ENCODE results near the gene RANBP17. TPM values are rescaled to one million over a fixed set of nuclear protein-coding genes. Genes with fewer than 3 reads are reported as not detected.

Gene RANBP17
- total RNA-seq, 2 experiments from 2014 or later = not detected

DNA sequence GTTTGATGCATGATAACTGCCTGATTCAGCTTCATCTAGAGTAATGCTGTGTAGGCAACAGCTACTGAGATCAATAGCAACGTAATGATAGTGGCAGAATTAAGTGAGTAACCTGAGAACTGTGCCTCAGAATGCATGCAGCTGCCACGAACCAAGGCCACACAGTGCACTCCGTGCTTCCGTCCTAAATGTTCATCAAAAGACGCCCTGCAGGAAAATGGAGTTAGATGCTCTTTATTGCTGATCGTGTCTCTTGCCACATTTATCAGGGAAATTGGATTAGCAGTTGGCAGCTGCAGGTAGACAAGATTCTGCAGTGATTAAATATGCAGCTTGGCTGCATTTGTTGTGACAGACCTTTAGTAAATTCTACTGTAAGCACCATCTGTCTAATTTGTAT, 339.5 kb downstream of the RANBP17 start:
- no peaks in the 10 kb centered on the region for H3K4me1 ChIP-seq (ENCODE audit: insufficient read depth, low read length)
- ChIA-PET CTCF (no interaction called here), POLR2A (interaction anchor here (0.7 kb wide), 1 partner anchor 257 kb away, joined by 4 read pairs; no protein-coding TSS in a partner anchor)
- no peaks in the 10 kb centered on the region for H3K36me3 Mint-ChIP-seq (ENCODE audit: low read depth)
- no peak for DNase-seq
- H3K9me3 Mint-ChIP-seq = no peaks in the 10 kb centered on the region
- no peak overlapping the region for H3K4me3 Mint-ChIP-seq
- H3K36me3 ChIP-seq (ENCODE audit: insufficient read depth, low read length) = no peaks in the 10 kb centered on the region
- TF ChIP-seq, protein P1, sequence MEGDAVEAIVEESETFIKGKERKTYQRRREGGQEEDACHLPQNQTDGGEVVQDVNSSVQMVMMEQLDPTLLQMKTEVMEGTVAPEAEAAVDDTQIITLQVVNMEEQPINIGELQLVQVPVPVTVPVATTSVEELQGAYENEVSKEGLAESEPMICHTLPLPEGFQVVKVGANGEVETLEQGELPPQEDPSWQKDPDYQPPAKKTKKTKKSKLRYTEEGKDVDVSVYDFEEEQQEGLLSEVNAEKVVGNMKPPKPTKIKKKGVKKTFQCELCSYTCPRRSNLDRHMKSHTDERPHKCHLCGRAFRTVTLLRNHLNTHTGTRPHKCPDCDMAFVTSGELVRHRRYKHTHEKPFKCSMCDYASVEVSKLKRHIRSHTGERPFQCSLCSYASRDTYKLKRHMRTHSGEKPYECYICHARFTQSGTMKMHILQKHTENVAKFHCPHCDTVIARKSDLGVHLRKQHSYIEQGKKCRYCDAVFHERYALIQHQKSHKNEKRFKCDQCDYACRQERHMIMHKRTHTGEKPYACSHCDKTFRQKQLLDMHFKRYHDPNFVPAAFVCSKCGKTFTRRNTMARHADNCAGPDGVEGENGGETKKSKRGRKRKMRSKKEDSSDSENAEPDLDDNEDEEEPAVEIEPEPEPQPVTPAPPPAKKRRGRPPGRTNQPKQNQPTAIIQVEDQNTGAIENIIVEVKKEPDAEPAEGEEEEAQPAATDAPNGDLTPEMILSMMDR (IDR thresholded peaks at IDR 0.05) = no peak
- no peaks in the 10 kb centered on the region for H3K4me1 Mint-ChIP-seq (ENCODE audit: low read depth)
- no peak overlapping the region for H3K27ac Mint-ChIP-seq
- H3K27me3 ChIP-seq (ENCODE audit: control insufficient read depth in 1 of 2, insufficient read depth in 2 of 2, low read length in 2 of 2) = no peaks in the 10 kb centered on the region
- H3K27me3 Mint-ChIP-seq = peaks cover 27% of the 10 kb centered on the region
- no peaks in the 10 kb centered on the region for H3K9me3 ChIP-seq (ENCODE audit: control insufficient read depth in 1 of 2, insufficient read depth in 1 of 2, low read length in 2 of 2)
- no peak for ATAC-seq (ENCODE audit: poor library complexity)
- H3K4me3 ChIP-seq (ENCODE audit: low read length) = no peak overlapping the region
- intact Hi-C loops (cut with DNase I, micrococcal nuclease) = loop anchor here in 1 of 2 experiments (10.0 kb wide), 1 partner anchor 133 kb away; no protein-coding TSS in a partner anchor
- no peak overlapping the region for H3K27ac ChIP-seq (ENCODE audit: low read depth in 1 of 2, low read length in 2 of 2)

DNA sequence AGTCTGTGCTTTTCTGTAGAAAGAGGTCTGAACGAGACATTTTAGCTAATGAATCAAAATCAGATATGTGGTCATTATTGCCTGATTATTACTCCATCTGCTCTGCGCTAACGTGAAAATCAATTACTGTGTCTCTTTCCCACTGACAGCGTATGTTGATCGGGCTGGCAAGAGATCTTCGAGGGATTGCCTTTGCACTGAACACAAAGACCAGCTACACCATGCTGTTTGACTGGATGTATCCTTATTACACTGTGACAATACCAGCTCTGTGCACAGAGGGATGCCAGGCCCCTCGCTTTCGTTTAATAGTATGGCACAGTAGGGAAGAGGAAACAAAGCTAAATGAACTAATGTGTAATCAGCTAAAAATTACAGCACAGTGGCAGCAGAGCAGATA, 343.6 kb downstream of the RANBP17 start:
- no peak for DNase-seq
- Histone ChIP-seq H3K27ac (ENCODE audit: low read depth in 1 of 2, low read length in 2 of 2) (no peak overlapping the region), H3K9me3 (ENCODE audit: control insufficient read depth in 1 of 2, insufficient read depth in 1 of 2, low read length in 2 of 2) (no peaks in the 10 kb centered on the region), H3K36me3 (ENCODE audit: insufficient read depth, low read length) (no peaks in the 10 kb centered on the region), H3K4me3 (ENCODE audit: low read length) (no peak overlapping the region), H3K4me1 (ENCODE audit: insufficient read depth, low read length) (no peaks in the 10 kb centered on the region), H3K27me3 (ENCODE audit: control insufficient read depth in 1 of 2, insufficient read depth in 2 of 2, low read length in 2 of 2) (no peaks in the 10 kb centered on the region)
- Mint-ChIP-seq H3K27ac (no peak overlapping the region), H3K27me3 (peaks cover 19% of the 10 kb centered on the region), H3K9me3 (no peaks in the 10 kb centered on the region), H3K4me3 (no peak overlapping the region), H3K4me1 (ENCODE audit: low read depth) (no peaks in the 10 kb centered on the region), H3K36me3 (ENCODE audit: low read depth) (no peaks in the 10 kb centered on the region)
- ChIA-PET POLR2A (no interaction called here), CTCF (no interaction called here)
- no peak for ATAC-seq (ENCODE audit: poor library complexity)
- TF ChIP-seq, protein P1 (IDR thresholded peaks at IDR 0.05) = no peak
- intact Hi-C loops (cut with DNase I, micrococcal nuclease) = loop anchor here (5.0 to 10.0 kb wide), 2 partner anchors 129 to 137 kb away; no protein-coding TSS in a partner anchor

DNA sequence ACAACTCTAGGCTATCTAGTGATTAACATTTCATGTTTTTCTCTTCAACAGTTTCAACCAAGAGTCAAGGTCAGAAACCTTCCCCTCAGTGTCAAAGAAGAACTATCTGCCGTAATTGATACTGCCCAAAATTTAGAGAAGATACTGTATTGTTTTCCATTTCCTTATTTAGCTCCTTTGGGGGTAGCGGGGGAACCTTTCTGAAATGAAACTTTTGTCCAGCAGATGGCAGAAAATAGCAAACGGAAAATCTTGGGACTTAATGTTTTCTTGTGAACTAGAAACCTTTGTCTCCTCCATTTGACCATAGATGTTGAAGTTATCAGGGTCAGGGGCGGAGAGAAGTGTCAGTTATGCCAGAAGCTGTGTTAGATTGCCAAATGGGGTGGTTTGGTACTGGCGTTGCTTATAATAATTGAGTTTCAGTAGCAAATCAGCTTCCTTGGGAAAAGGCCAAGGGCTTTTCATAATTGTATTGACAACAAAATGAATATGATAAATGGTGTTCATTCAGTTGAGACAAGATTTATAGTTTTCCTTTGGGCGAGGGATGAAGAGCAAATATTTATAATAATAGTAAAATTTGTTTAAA, 345.5 kb downstream of the RANBP17 start:
- Mint-ChIP-seq H3K36me3 (ENCODE audit: low read depth) (no peaks in the 10 kb centered on the region), H3K9me3 (no peaks in the 10 kb centered on the region), H3K27ac (no peak overlapping the region), H3K4me3 (no peak overlapping the region), H3K4me1 (ENCODE audit: low read depth) (no peaks in the 10 kb centered on the region), H3K27me3 (peaks cover 12% of the 10 kb centered on the region)
- no peak overlapping the region for H3K27ac ChIP-seq (ENCODE audit: low read depth in 1 of 2, low read length in 2 of 2)
- H3K27me3 ChIP-seq (ENCODE audit: control insufficient read depth in 1 of 2, insufficient read depth in 2 of 2, low read length in 2 of 2) = no peaks in the 10 kb centered on the region
- no peaks in the 10 kb centered on the region for H3K36me3 ChIP-seq (ENCODE audit: insufficient read depth, low read length)
- TF ChIP-seq, protein P1 (IDR thresholded peaks at IDR 0.05) = peak; percentile 39
- peak in 3 of 14 experiments; percentile 36 to 40 (median 38) for DNase-seq
- POLR2A ChIA-PET = no interaction called here
- H3K4me3 ChIP-seq (ENCODE audit: low read length) = no peak overlapping the region
- intact Hi-C loops (cut with DNase I, micrococcal nuclease) = loop anchor here (5.0 to 10.0 kb wide), 2 partner anchors 127 to 135 kb away; no protein-coding TSS in a partner anchor
- H3K9me3 ChIP-seq (ENCODE audit: control insufficient read depth in 1 of 2, insufficient read depth in 1 of 2, low read length in 2 of 2) = no peaks in the 10 kb centered on the region
- H3K4me1 ChIP-seq (ENCODE audit: insufficient read depth, low read length) = no peaks in the 10 kb centered on the region
- ATAC-seq (ENCODE audit: poor library complexity) = no peak
- CTCF ChIA-PET = no interaction called here

Data from CD4-positive, alpha-beta T cell (primary cell).